Measurements from ENCODE around the gene DCC. TPM values are rescaled to one million over a fixed set of nuclear protein-coding genes. Genes with fewer than 3 reads are reported as not detected.

DCC gene
- total RNA-seq, 2 experiments from 2014 or later = not detected

GRCh38 chr18:52588931-52589330, 248.9 kb downstream of the DCC start:
- Mint-ChIP-seq H3K27ac (no peak overlapping the region), H3K9me3 (ENCODE audit: insufficient read depth) (peaks cover 5% of the 10 kb centered on the region), H3K4me3 (no peak overlapping the region), H3K27me3 (ENCODE audit: low read depth) (no peaks in the 10 kb centered on the region), H3K36me3 (ENCODE audit: low read depth) (no peaks in the 10 kb centered on the region), H3K4me1 (ENCODE audit: low read depth) (no peaks in the 10 kb centered on the region)
- DNase-seq (no peak), ATAC-seq (no peak)
- ChIA-PET POLR2A (no interaction called here), CTCF (no interaction called here)

GRCh38 chr18:52596748-52597435, 256.9 kb downstream of the DCC start:
- Mint-ChIP-seq H3K27me3 (ENCODE audit: low read depth) (no peaks in the 10 kb centered on the region), H3K36me3 (ENCODE audit: low read depth) (no peaks in the 10 kb centered on the region), H3K4me3 (no peak overlapping the region), H3K27ac (no peak overlapping the region), H3K9me3 (ENCODE audit: insufficient read depth) (peaks cover 10% of the 10 kb centered on the region), H3K4me1 (ENCODE audit: low read depth) (no peaks in the 10 kb centered on the region)
- ChIA-PET POLR2A (no interaction called here), CTCF (no interaction called here)
- ATAC-seq = no peak
- DNase-seq = no peak

GRCh38 chr18:52598921-52599320, 258.9 kb downstream of the DCC start:
- H3K27ac Mint-ChIP-seq = no peak overlapping the region
- peaks cover 10% of the 10 kb centered on the region for H3K9me3 Mint-ChIP-seq (ENCODE audit: insufficient read depth)
- ATAC-seq = no peak
- no peaks in the 10 kb centered on the region for H3K4me1 Mint-ChIP-seq (ENCODE audit: low read depth)
- H3K27me3 Mint-ChIP-seq (ENCODE audit: low read depth) = no peaks in the 10 kb centered on the region
- no peak for DNase-seq
- CTCF ChIA-PET = no interaction called here
- H3K36me3 Mint-ChIP-seq (ENCODE audit: low read depth) = no peaks in the 10 kb centered on the region
- H3K4me3 Mint-ChIP-seq = no peak overlapping the region
- POLR2A ChIA-PET = no interaction called here

GRCh38 chr18:52602820-52603219, 262.8 kb downstream of the DCC start:
- no peak for DNase-seq
- H3K9me3 Mint-ChIP-seq (ENCODE audit: insufficient read depth) = peaks cover 3% of the 10 kb centered on the region
- H3K36me3 Mint-ChIP-seq (ENCODE audit: low read depth) = no peaks in the 10 kb centered on the region
- no peak overlapping the region for H3K4me3 Mint-ChIP-seq
- H3K27ac Mint-ChIP-seq = no peak overlapping the region
- H3K27me3 Mint-ChIP-seq (ENCODE audit: low read depth) = no peaks in the 10 kb centered on the region
- H3K4me1 Mint-ChIP-seq (ENCODE audit: low read depth) = no peaks in the 10 kb centered on the region
- no peak for ATAC-seq
- ChIA-PET CTCF (no interaction called here), POLR2A (no interaction called here)

GRCh38 chr18:52605345-52605744, 265.3 kb downstream of the DCC start:
- no peaks in the 10 kb centered on the region for H3K4me1 Mint-ChIP-seq (ENCODE audit: low read depth)
- ChIA-PET POLR2A (no interaction called here), CTCF (no interaction called here)
- DNase-seq (no peak), ATAC-seq (no peak)
- no peak overlapping the region for H3K27ac Mint-ChIP-seq
- no peak overlapping the region for H3K4me3 Mint-ChIP-seq
- H3K27me3 Mint-ChIP-seq (ENCODE audit: low read depth) = no peaks in the 10 kb centered on the region
- H3K36me3 Mint-ChIP-seq (ENCODE audit: low read depth) = no peaks in the 10 kb centered on the region
- no peaks in the 10 kb centered on the region for H3K9me3 Mint-ChIP-seq (ENCODE audit: insufficient read depth)

- Mint-ChIP-seq H3K36me3 (ENCODE audit: low read depth) (no peaks in the 10 kb centered on the region), H3K27me3 (ENCODE audit: low read depth) (no peaks in the 10 kb centered on the region), H3K4me3 (no peak overlapping the region), H3K27ac (no peak overlapping the region), H3K9me3 (ENCODE audit: insufficient read depth) (no peaks in the 10 kb centered on the region), H3K4me1 (ENCODE audit: low read depth) (no peaks in the 10 kb centered on the region)
- CTCF ChIA-PET = no interaction called here
- POLR2A ChIA-PET = no interaction called here
- ATAC-seq = no peak
- no peak for DNase-seq
Measured at GRCh38 chr18:52607985-52608384, 268.0 kb downstream of the DCC start.

GRCh38 chr18:52610451-52611115, 270.6 kb downstream of the DCC start:
- Mint-ChIP-seq H3K4me1 (ENCODE audit: low read depth) (no peaks in the 10 kb centered on the region), H3K9me3 (ENCODE audit: insufficient read depth) (no peaks in the 10 kb centered on the region), H3K4me3 (no peak overlapping the region), H3K27me3 (ENCODE audit: low read depth) (no peaks in the 10 kb centered on the region), H3K36me3 (ENCODE audit: low read depth) (no peaks in the 10 kb centered on the region), H3K27ac (no peak overlapping the region)
- DNase-seq (no peak), ATAC-seq (no peak)
- ChIA-PET CTCF (no interaction called here), POLR2A (no interaction called here)

GRCh38 chr18:52612406-52612805, 272.4 kb downstream of the DCC start:
- no peak for DNase-seq
- Mint-ChIP-seq H3K4me1 (ENCODE audit: low read depth) (no peaks in the 10 kb centered on the region), H3K4me3 (no peak overlapping the region), H3K9me3 (ENCODE audit: insufficient read depth) (no peaks in the 10 kb centered on the region), H3K27ac (no peak overlapping the region), H3K36me3 (ENCODE audit: low read depth) (no peaks in the 10 kb centered on the region), H3K27me3 (ENCODE audit: low read depth) (no peaks in the 10 kb centered on the region)
- CTCF ChIA-PET = no interaction called here
- ATAC-seq = no peak
- POLR2A ChIA-PET = no interaction called here

- ChIA-PET POLR2A (no interaction called here), CTCF (no interaction called here)
- H3K9me3 Mint-ChIP-seq (ENCODE audit: insufficient read depth) = no peaks in the 10 kb centered on the region
- ATAC-seq (no peak), DNase-seq (no peak)
- H3K4me3 Mint-ChIP-seq = no peak overlapping the region
- no peaks in the 10 kb centered on the region for H3K4me1 Mint-ChIP-seq (ENCODE audit: low read depth)
- H3K27ac Mint-ChIP-seq = no peak overlapping the region
- H3K36me3 Mint-ChIP-seq (ENCODE audit: low read depth) = no peaks in the 10 kb centered on the region
- H3K27me3 Mint-ChIP-seq (ENCODE audit: low read depth) = no peaks in the 10 kb centered on the region
Measured at GRCh38 chr18:52615321-52615720, 275.3 kb downstream of the DCC start.

GRCh38 chr18:52615943-52616342, 275.9 kb downstream of the DCC start:
- ChIA-PET POLR2A (no interaction called here), CTCF (no interaction called here)
- DNase-seq (no peak), ATAC-seq (no peak)
- Mint-ChIP-seq H3K36me3 (ENCODE audit: low read depth) (no peaks in the 10 kb centered on the region), H3K4me1 (ENCODE audit: low read depth) (no peaks in the 10 kb centered on the region), H3K4me3 (no peak overlapping the region), H3K27ac (no peak overlapping the region), H3K9me3 (ENCODE audit: insufficient read depth) (no peaks in the 10 kb centered on the region), H3K27me3 (ENCODE audit: low read depth) (no peaks in the 10 kb centered on the region)

- CTCF ChIA-PET = no interaction called here
- Mint-ChIP-seq H3K4me1 (ENCODE audit: low read depth) (no peaks in the 10 kb centered on the region), H3K36me3 (ENCODE audit: low read depth) (no peaks in the 10 kb centered on the region), H3K4me3 (no peak overlapping the region), H3K27ac (no peak overlapping the region), H3K9me3 (ENCODE audit: insufficient read depth) (no peaks in the 10 kb centered on the region), H3K27me3 (ENCODE audit: low read depth) (no peaks in the 10 kb centered on the region)
- POLR2A ChIA-PET = no interaction called here
- no peak for DNase-seq
- no peak for ATAC-seq
Measured at GRCh38 chr18:52617931-52618330, 277.9 kb downstream of the DCC start.

- CTCF ChIA-PET = no interaction called here
- Mint-ChIP-seq H3K36me3 (ENCODE audit: low read depth) (no peaks in the 10 kb centered on the region), H3K9me3 (ENCODE audit: insufficient read depth) (no peaks in the 10 kb centered on the region), H3K27me3 (ENCODE audit: low read depth) (no peaks in the 10 kb centered on the region), H3K4me1 (ENCODE audit: low read depth) (no peaks in the 10 kb centered on the region), H3K27ac (no peak overlapping the region), H3K4me3 (no peak overlapping the region)
- POLR2A ChIA-PET = interaction anchor here (0.6 kb wide), 1 partner anchor 19 kb away, joined by 3 read pairs; no protein-coding TSS in a partner anchor
- DNase-seq (no peak), ATAC-seq (no peak)
Measured at GRCh38 chr18:52620926-52621439, 281.0 kb downstream of the DCC start.

GRCh38 chr18:52624702-52625101, 284.7 kb downstream of the DCC start:
- POLR2A ChIA-PET = no interaction called here
- Mint-ChIP-seq H3K27me3 (ENCODE audit: low read depth) (no peaks in the 10 kb centered on the region), H3K27ac (no peak overlapping the region), H3K9me3 (ENCODE audit: insufficient read depth) (no peaks in the 10 kb centered on the region), H3K4me3 (no peak overlapping the region), H3K36me3 (ENCODE audit: low read depth) (no peaks in the 10 kb centered on the region), H3K4me1 (ENCODE audit: low read depth) (no peaks in the 10 kb centered on the region)
- DNase-seq = no peak
- ATAC-seq = no peak
- CTCF ChIA-PET = no interaction called here

Data from activated CD8-positive, alpha-beta T cell treated with anti-CD3 and anti-CD28 coated beads, Interleukin-2, amount 10 ng/mL, durations not matched to agents 7 days and 5 days (primary cell).